Effector CD4-positive, alpha-beta T cell (primary cell): Measurements from ENCODE around the gene FMN2.
"Not testable (repeated sequence)": the region's sequence is repeated elsewhere in the genome, so short reads cannot be mapped to it uniquely, and the experiment has no call there.

Experiments
- DNase-seq: peaks from one replicate; pipeline ENCODE4 v3.0.0-alpha.2; 2020

Gene FMN2

DNA sequence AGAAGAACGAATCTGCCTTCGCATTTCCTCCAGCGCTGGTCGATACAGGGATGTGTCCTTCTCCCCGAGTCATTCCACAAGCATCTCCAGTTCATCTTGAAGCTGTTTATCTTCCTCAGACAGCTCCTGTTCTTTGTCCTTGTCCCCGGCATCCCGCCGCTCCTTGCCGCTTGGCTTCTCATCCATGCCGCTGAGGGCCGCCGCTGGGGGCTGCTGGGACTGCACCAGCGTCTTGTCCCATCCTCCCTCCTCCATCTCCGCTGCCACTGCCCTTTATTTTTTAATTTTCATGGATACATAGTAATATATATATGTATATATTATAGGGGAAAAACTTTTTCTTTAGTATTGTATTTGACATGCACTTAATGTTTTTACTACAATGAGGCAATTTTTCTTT lies 53.4 kb downstream of the FMN2 start:
- DNase-seq = no peak

DNA sequence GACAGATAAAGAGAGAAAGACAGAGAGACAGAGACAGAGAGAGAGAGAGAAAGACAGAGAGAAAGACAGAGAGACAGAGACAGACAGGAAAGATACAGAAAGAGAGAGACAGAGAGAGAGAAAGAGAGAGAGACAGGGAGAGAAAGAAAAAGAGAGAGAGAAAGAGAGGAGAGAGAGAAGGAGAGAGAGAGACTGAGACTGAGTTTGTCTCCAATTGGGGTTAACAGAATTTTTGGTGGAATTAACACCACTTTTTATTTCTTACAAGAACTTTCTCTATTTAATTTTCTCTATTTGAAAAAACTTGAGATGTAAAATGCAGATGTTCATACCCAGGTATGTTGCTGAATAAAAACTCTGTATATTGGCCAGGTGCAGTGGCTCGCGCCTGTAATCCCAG lies 56.6 kb downstream of the FMN2 start:
- no peak for DNase-seq

DNA sequence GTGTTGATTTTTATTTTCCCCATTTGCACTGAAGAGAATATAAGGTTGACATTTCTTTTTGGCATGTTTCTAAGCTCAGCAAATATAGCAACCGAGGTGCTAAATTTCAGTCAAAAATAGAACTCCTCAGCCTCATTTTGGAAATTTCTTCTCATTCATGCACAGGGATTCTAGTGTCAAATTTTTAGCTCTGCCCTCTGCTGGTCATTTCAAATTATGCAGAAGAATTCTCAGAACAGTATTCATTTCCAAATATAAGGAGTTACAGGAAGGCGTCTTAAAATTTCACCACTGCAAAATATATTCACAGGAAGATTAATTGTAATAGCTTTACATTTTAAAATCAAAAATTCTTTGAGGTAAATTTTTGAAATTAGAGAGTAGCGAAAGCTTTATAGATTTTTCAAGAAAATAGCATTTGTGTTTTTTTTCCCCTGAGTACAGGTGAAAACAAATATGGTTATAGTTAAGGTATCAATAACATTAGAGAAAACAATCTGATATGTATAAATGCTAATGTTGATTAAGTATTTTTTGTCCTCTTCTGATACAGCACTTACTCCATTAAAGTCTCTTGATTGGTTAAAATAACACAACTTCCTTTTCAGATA lies 57.9 kb downstream of the FMN2 start:
- no peak for DNase-seq

DNA sequence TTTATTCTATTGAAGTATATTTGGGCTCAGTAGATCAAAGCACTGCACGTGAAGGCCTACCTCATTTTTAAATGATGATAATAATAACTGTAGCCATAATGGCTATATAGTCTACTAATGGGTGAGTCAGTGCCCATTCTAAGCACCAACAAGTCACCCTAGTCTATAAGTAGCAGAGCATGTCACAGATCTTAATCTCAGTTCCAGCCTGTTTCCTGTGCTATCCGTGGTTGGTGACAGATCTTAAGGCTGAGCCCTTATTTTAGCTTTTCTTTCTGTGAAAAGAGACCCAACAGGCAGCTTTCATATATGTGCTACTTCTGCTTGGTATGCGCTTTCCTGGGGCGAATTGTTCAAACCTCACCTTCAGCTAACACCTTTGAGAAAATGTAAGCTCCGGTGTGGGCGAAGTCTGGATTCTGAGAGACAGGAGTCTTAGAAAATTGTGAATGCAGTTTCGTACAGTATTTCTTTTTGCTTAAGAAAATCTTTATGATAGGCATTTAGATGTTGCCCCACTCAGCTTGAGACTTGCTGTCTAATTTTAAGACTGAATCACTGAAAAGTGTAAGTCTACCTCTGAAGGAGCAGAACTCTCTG lies 59.6 kb downstream of the FMN2 start:
- DNase-seq = no peak

DNA sequence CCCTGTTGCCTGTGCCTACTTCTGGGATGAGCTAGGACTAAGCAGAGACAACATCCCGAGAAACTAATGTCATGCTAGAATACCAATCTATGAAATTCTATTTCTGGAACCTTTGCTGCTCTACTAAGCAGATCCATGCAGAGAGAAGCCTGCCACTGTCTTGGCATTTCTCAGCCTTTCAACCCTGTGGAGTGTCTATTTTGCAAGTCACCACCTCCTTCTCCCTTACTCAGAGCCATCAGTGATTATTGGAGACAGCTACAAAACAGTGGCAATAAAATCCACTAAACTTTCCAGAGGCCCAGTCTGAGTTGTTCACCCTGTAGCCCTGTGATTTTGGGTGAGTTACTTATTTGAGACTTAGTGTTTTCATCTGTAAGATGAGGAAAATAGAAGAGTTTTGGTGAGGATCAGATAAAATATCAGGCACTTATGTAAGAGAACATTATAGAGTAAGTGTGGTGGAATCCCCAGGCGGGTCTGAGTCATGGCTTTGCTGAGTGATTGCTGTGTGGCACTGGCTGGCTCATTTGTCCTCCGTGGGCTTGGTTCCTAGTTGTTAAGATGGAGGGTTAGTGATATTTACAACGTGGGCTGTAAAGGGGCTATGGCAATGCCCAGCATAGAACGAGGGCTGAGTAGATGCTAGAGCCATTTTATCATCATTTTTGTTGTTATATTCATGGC lies 61.1 kb downstream of the FMN2 start:
- no peak for DNase-seq

DNA sequence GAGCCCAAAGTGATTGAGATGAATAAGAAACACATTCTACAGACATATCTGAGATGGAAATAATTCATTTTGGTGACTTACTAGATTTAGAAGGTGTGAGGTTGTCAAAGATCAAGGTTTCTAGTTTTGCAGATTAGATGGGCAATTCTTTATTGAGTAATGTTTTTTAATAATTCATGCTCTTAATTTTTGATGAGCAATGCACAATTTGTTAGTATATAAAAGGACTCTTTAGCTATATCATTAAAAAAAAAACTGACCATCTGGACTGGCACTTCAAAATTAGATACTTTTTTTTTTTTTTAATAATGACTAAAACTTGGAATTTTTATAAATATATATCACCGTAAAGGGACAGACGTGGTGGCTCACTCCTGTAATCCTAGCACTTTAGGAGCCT lies 63.9 kb downstream of the FMN2 start:
- DNase-seq = no peak

DNA sequence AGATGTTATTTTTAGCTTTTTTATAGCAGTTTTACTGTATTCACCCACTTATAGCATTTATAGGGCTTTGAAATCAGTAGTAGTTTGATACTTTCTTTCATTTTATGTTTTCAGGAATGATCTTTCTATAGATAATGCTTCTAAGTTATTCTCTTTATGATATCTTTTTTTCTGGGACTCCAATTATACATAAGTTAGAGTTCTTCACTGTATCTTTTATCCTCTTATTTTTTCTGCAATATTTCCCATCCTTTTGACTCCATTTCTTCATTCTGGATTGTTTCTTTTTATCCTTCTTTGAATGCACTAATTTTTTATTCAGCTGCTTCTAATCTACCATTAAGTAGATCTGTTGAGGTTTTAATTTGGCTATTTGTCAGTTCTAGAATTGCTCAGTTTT lies 73.1 kb downstream of the FMN2 start:
- no peak for DNase-seq

DNA sequence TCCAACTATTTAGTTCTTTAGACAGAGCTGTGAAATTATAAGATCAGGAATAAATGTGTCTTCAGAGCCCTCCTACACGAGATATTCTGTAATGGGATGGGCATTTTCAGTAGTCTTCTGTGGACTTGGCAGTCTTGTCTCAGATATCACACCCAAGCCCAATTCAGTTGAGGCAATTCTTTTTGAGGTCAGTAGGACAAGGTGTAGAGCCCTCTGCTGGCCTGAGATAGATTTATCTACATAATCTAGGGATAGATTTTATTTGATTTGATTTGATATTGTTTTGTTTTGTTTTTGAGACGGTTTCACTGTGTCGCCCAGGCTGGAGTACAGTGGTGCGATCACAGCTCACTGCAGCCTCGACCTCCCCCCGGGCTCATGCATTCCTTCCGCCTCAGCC lies 77.5 kb downstream of the FMN2 start:
- no peak for DNase-seq

DNA sequence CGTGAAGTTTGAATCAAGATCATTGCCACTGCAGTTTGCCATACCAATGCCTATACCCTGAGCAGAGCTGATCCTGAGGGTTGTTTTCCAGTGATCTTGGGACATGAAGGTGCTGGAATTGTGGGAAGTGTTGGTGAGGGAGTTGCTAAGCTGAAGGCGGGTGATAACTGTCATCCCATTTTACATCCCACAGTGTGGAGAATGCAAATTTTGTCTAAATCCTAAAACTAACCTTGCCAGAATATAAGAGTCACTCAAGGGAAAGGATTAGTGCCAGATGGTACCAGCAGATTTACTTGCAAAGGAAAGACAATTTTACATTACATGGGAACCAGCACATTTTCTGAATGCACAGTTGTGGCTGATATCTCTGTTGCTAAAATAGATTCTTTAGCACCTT lies 78.6 kb downstream of the FMN2 start:
- DNase-seq = no peak

DNA sequence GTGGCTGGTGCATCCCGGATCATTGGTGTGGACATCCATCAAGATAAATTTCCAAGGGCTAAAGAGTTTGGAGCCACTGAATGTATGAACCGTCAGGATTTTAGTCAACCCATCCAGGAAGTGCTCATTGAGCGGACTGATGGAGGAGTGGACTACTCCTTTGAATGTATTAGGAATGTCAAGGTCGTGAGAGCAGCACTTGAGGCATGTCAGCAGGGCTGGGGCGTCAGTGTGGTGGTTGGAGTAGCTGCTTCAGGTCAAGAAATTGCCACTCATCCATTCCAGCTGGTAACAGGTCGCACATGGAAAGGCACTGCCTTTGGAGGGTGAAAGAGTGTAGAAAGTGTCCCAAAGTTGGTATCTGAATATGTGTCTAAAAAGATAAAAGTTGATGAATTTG lies 79.1 kb downstream of the FMN2 start:
- no peak for DNase-seq

DNA sequence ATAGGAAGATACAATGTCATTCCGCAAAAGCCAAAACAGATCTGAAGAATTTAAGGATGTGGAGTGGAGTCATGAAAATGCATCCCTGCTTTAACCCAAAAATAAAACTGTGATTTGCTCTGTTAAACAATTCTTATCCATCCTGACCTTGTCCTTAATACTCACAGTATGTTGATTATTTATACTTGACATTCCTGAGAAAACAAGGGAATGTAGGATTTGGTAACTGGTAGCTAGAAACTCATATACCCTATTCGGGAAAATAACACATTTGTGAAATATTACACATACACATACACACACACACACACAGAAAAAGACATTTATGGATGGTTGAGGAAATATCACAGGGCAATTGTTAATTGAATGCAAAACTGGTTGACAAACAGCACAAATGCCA lies 80.2 kb downstream of the FMN2 start:
- no peak for DNase-seq

DNA sequence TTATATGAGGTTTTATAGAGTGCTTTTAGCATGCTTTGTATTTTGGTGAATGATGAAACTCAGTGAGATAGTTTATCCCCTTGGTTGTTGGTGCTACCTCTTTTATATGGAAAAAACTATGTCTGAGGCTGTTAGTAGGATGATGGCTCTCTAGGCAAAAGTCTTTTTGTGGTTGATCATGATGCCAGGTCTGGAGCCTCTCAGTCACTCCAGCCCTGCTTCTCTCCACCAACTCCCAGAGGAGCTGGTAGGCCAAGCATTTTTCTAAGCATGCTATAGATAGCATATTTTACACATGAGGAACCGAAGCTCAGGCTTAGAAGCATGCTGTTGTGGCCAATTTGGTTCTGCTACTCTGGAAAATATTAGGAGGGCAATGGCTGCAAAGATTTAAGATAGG lies 82.2 kb downstream of the FMN2 start:
- DNase-seq = no peak

DNA sequence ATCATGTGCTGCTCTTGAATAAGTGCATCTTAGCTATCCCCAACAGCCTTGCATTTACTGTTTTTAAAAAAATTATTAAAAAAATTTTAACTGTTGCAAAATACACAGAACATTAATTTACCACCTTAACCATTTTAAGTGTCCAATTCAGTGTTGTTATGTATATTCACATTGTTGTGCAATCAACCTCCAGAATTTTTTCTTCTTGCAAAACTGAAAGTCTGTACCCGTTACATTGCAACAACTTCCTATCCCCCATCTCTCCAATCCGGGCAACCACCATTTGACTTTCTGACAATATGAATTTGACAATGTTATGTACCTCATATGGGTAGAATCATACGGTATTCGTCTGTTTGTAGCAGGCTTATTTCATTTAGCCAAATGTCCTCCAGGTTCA lies 83.1 kb downstream of the FMN2 start:
- no peak for DNase-seq

DNA sequence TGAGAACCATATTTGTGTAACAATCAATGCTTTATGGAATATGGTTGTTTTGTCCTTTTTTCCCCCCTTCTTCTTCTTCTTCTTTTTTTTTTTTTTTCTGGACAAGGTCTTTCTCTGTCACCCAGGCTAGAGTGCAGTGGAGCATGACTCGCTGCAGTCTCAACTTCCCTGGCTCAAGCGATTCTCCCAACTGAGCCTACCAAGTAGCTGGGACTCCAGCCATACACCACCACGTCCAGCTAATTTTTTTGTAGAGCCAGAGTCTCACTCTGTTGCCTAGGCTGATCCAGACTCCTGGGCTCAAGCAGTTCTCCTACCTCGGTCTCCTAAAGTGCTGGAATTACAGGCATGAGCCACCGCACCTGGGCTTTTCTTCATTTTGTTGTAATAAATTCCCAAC lies 86.7 kb downstream of the FMN2 start:
- DNase-seq = no peak

DNA sequence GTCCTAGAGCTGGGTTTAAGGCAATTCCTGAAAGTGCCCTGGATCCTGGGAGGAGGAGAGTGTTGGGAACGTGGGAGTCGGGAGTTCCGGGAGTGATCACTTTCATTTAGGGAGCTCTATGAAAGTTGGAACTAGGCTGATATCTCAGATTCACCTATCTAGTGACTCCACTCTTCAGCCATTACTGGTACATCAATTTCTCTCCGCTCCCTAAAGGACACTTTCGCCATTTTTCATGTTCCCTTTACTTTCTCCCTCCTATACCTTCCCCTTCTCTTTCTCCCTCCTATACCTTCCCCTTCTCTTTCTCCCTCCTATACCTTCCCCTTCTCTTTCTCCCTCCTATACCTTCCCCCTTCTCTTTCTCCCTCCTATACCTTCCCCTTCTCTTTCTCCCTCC lies 93.0 kb downstream of the FMN2 start:
- DNase-seq = not testable (repeated sequence)

DNA sequence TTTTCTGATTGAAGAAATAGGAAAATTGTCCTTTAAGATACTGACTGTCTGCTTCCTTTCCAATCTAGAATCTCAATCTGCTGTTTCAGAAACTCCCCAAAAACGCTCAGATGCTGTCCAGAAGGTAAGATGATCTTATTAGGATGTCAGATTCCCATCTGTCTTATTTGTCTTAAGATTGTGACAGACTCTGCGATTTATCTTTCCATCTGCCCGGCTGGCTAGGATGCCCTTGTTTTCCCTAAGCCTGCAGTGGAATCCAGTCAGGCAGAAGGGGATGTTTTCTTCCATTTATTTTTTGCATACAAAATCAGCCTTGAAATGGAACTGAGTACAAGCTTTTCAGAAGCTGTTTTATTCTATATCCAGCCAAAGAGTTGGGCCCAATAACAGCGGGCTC lies 96.5 kb downstream of the FMN2 start:
- no peak for DNase-seq

DNA sequence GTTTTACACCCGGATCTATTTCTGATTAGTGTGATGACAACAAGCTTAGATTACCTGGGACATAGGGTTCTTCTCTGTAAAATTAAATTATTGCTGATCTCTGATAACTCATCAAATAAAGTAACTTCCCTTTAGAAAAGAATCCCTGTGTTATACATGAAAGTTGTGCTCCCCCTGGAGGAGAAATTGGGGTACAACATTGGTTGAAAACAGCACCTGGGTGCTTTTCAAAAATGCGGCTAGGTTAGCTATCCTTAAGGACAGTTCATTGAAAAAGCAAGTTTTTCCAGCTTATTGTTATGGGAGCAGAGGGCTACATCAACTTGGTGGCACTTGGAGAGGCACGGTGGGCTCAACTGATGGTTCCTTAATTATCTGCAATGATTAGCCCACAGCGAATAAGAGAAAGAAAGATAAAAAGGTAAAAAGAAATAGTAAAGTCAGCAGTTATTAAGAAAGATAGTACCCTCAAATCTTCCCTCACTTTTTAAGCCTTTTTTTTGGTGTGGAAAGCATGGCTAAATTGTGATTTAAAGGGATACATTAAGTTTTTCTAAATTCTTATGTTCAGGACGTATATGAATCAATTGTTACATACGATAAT lies 97.8 kb downstream of the FMN2 start:
- no peak for DNase-seq

DNA sequence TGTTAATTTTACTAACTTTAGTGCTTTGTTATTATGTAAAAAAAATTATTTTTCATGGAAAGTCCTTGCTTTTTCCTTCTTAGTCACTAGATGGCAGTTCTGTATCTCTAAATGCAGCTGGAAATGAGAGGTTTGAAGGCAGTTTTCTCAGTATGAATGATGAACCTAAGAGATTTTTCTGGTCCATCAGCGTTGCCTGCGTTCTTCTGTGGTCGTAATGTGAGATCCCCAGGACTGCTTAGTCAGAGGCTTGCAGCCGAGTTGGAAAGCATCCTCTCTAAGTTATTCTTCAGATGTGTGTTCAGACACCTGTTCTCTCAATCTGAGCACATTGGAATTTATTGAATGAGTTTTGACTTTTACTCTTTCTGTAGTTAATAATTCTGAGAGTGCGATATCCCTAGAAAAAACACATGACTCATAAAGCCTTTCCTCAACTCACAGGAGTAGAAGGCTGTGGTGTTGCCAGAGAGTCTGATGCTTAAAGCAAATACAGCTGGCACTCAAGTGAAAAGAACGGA lies 99.3 kb downstream of the FMN2 start:
- no peak for DNase-seq

DNA sequence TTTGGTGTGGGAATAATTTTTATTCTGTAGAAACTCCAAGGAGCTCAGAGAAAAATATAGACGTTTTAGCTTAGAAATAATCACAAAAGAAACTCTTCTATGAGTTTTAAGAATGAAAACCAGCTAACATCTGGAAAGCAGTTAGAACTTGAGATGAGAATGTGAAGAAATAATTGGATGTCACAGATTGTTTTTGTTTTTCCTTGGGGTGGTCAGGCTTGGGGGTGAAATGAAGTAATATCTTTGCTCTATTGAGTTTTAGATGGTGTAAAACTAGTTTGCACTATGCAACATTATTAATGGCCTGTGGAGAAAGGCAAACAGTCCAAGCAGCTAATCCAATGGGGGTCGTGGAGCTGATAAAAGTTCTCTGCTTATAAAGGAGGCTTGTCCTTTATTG lies 101.2 kb downstream of the FMN2 start:
- no peak for DNase-seq

DNA sequence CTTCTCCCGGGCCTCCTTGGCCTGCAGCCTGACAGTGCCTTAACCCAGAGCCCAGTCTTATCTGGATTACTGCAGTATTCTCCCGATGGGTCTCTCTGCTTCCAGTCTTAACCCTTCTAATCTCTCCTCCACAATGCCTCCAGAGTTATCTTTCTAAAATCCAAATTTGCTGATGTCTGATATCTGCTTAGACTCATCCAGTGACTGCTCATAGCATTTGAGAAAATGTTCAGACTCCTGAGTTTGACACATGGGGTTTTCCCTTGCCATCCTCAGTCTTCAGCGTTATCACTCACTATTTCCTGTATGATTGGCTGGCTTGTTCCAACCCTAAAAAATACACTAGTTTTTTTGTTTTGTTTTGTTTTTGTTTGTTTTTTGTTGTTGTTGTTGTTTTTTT lies 102.0 kb downstream of the FMN2 start:
- no peak for DNase-seq

DNA sequence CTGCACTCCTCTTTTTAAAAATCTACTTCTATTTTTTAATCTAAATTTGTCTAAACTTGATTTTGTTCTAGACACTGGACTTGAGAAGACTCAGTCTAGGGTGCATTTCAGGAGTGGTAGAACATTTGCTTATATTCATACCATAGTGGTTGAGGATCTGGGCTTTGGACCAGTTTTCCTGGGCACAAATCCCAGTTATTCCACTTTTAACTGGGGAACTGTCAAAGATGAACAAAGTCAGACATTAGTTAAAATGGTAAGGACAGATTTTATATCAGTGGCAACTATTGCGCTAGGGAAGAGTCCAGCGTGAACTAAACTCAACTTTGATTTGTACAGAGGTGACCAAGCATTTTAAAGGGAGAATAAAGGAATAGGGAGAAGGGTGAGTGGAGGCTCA lies 102.4 kb downstream of the FMN2 start:
- DNase-seq = no peak

DNA sequence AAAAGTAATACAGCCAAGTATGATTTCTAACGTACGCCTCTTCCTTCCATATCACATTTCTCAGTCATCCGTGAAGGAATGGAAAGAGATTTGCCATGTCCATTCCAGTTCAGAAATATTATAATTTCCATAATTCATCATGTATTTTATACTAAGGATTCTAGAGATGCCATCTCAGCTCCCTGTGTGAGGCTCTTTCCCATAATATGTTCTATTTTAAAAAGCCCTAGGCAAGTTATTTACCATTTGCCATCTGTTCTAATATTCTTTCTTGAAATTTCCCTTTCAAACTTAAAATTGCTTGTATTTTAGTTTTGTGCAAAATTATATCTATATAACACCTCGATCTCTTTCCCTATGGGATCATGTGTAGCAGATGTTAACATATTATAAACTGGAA lies 106.7 kb downstream of the FMN2 start:
- no peak for DNase-seq

DNA sequence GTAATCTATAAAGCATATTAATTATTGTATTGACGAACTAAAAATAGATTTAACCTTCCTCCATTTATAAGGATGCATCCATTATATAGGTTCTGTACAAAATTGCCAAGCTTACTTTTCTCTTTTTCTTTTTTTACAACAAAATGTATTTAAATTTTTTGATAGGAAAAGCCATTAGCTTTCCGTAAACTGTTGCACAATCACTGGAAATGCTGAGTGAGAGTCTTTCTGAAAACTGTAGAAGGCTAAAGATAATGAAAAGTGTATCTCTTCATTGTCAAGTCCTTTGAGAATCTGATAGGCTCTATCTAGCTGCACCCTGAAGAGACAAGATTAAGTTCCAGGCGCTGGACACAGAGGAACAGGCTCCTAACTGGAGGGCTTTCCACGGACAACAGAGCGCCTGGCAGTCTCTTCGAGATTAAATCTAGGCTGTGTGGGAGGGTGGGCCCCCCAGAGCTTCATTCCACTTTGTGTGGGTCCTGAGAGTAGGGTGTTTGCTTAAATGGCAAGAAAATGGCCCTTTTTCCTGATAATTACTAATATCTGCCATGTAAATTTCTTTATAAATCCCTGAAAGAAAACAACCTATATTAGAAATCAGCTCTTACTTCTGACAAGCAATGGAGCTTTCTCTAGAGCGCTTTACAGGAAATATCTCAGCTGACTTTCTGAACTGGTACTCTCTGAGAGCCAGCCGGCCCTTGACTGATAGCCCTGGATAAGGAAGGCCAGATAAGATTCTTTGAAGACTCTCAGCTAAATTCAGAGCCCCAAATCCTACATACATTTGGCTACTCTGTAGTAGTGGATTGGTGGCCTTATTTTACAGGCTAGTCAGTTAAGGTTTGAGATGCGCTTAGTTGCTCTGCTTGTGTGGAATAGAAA lies 108.3 kb downstream of the FMN2 start:
- no peak for DNase-seq
